ENCODE results near the gene SLC23A3. TPM values are rescaled to one million over a fixed set of nuclear protein-coding genes. Genes with fewer than 3 reads are reported as not detected.
A peak's percentile ranks its signal among the peaks of the same experiment; 100 is the strongest.

The SLC23A3 gene
- total and polyA plus RNA-seq, 9 of the 15 experiments (the other 6 are each of a cell fraction or from before 2014, with no cell fraction given), result 0.06 to 0.64 (median 0.16) TPM

GRCh38 chr2:219177552-219178376, 7.9 kb upstream of the SLC23A3 start, which contains the start of gene RETREG2:
RETREG2 (plus strand) TSS chr2:219178275; CDS start chr2:219178353, 78 bp downstream.
- peak within 1 kb of the TSS; percentile 97 for H3K27ac ChIP-seq (ENCODE audit: extremely low read depth, low read depth, low read length)
- in situ Hi-C loops (cut with MboI), result no loop called here
- TSS peak; percentile 31 for BruUV-seq (replicated peaks)
- H3K36me3 ChIP-seq (ENCODE audit: control insufficient read depth, insufficient read depth, low read length), result peaks cover 55% of the 10 kb centered on the region; the same call in 2 of the 3 replicates
- WGBS (ENCODE audit: insufficient coverage, low coverage, missing lambda C conversion rate), result 0% methylated on average over 20 of the region's 67 CpGs
- H2AFZ ChIP-seq (ENCODE audit: low read depth, low read length), result peak within 1 kb of the TSS; percentile 88
- CTCF ChIA-PET (ENCODE audit: low intra/inter-chr PET ratio), result interaction anchor here (0.8 kb wide), 1 partner anchor 34 kb away, joined by 4 read pairs; no protein-coding TSS in a partner anchor
- ATAC-seq (peak; percentile 86), DNase-seq (ENCODE audit: extremely low read depth in 1 of 4, low spot score in 3 of 4) (peak; percentile 89 to 96 (median 93)), FAIRE-seq (peak; percentile 94)
- POLR2A ChIA-PET, result interaction anchor here (1.0 to 1.7 kb wide), 3 partner anchors 13 to 18 kb away, joined by 3 to 9 read pairs (median 8); no protein-coding TSS in a partner anchor
- no peaks in the 10 kb centered on the region for H3K9me3 ChIP-seq (replicated peaks; ENCODE audit: control insufficient read depth, insufficient read depth, low read depth, low read length)
- peaks cover 42% of the 10 kb centered on the region for H3K79me2 ChIP-seq (ENCODE audit: control insufficient read depth, insufficient read depth, low read length)
- H3K9me1 ChIP-seq (ENCODE audit: control insufficient read depth, insufficient read depth, low read length), result no peaks in the 10 kb centered on the region
- peaks cover 9 to 25% of the 10 kb centered on the region in 2 experiments; a peak in 4 of 5 replicates for H3K4me1 ChIP-seq (replicated peaks in 1 of 2; ENCODE audit: control insufficient read depth in 2 of 2, insufficient read depth in 2 of 2, low read length in 2 of 2)
- H3K27me3 ChIP-seq (ENCODE audit: control insufficient read depth in 2 of 2, insufficient read depth in 2 of 2, low read length in 2 of 2), result no peaks in the 10 kb centered on the region
- H3K9ac ChIP-seq (ENCODE audit: insufficient read depth in 1 of 2, low read depth in 2 of 2, low read length in 2 of 2), result peak within 1 kb of the TSS; percentile 90 to 94
- H3K4me2 ChIP-seq (ENCODE audit: insufficient read depth, low read length), result peak within 1 kb of the TSS; percentile 100
- H4K20me1 ChIP-seq (replicated peaks; ENCODE audit: control insufficient read depth, insufficient read depth, low read length), result no peaks in the 10 kb centered on the region
- intact Hi-C loops (cut with micrococcal nuclease), result loop anchor here (1.0 to 2.0 kb wide), 4 partner anchors 17 to 102 kb away; partner anchors contain the start of genes ABCB6, DNAJB2, NHEJ1 and ZFAND2B
- peak within 1 kb of the TSS; percentile 80 for H3K4me3 ChIP-seq
- TF ChIP-seq NCOA1 (IDR thresholded peaks at IDR 0.05; ENCODE audit: low read depth), result no peak
- TF ChIP-seq CBX1 (IDR thresholded peaks at IDR 0.05; ENCODE audit: low read depth), result 0 out of 2 replicates have a peak, but pooled peaks have one; percentile 55
- TF ChIP-seq ZNF41 (CRISPR knock-in tag; conservative IDR thresholded peaks at IDR 0.05), result 0 out of 2 replicates have a peak, but pooled peaks have one; percentile 5
- TF ChIP-seq TAF7 (tag; IDR thresholded peaks at IDR 0.05), result no peak
- no peak for TF ChIP-seq HDGF (IDR thresholded peaks at IDR 0.05)
- TF ChIP-seq NFIC (IDR thresholded peaks at IDR 0.05), result 0 out of 2 replicates have a peak, but pooled peaks have one; percentile 5
- TF ChIP-seq BACH1 (tag; IDR thresholded peaks at IDR 0.05), result no peak
- TF ChIP-seq FOXA3 (CRISPR knock-in tag; conservative IDR thresholded peaks at IDR 0.05 in 1 of 2, IDR thresholded peaks at IDR 0.05 in 1 of 2), result peak; percentile 78 to 92
- TF ChIP-seq GTF3C2 (IDR thresholded peaks at IDR 0.05; ENCODE audit: borderline replicate concordance, extremely low read depth, insufficient read length), result no peak
- peak in 1 of 2 experiments; percentile 51; a peak in 1 of 4 replicates for TF ChIP-seq HDAC1 (IDR thresholded peaks at IDR 0.05)
- peak; percentile 7; the same call in 1 of the 2 replicates for TF ChIP-seq JUN (IDR thresholded peaks at IDR 0.05; ENCODE audit: borderline replicate concordance, low read depth, low read length)
- no peak for TF ChIP-seq JUN (CRISPR knock-in tag; IDR thresholded peaks at IDR 0.05; ENCODE audit: borderline replicate concordance)
- TF ChIP-seq ZC3H11A (IDR thresholded peaks at IDR 0.05; ENCODE audit: low read depth, low read length), result no peak
- TF ChIP-seq GATA2 (CRISPR knock-in tag; IDR thresholded peaks at IDR 0.05), result no peak
- TF ChIP-seq FOXK1 (CRISPR knock-in tag; IDR thresholded peaks at IDR 0.05; ENCODE audit: borderline replicate concordance), result no peak
- peak; percentile 28 for TF ChIP-seq ASH1L (IDR thresholded peaks at IDR 0.05; ENCODE audit: borderline replicate concordance, low read depth, partially characterized antibody)
- peak; percentile 94 for TF ChIP-seq CBFA2T2 (conservative IDR thresholded peaks at IDR 0.05)
- TF ChIP-seq USF1 (CRISPR knock-in tag; IDR thresholded peaks at IDR 0.05), result peak; percentile 95
- no peak for TF ChIP-seq ZFP36 (IDR thresholded peaks at IDR 0.05; ENCODE audit: low read depth, low read length, partially characterized antibody)
